HepG2 (cell line): ENCODE measurements around the gene PDS5B. TPM values are rescaled to one million over a fixed set of nuclear protein-coding genes. Genes with fewer than 3 reads are reported as not detected.
A peak's percentile ranks its signal among the peaks of the same experiment; 100 is the strongest.

Experiments
- CENPT ChIP-seq: sonication (generic); formaldehyde crosslinking; IDR thresholded peaks from 2 replicates; pipeline ENCODE4 v1.8.0; 2022; ENCODE audit warnings: low read depth, mild to moderate bottlenecking, moderate library complexity, missing genetic modification reagents
- DNMT3B ChIP-seq: conservative IDR thresholded peaks from 2 replicates; pipeline ENCODE4 v1.6.1; 2016; ENCODE audit warnings: missing biosample characterization, control low read depth
- ETV6 ChIP-seq: sonication (generic); formaldehyde crosslinking; conservative IDR thresholded peaks from 2 replicates; pipeline ENCODE4 v1.4.0; 2020; ENCODE audit warnings: missing genetic modification reagents
- LCORL ChIP-seq, 2 experiments: fragments of 450-650 bp in 1 of 2; sonication (generic) in 1 of 2; formaldehyde crosslinking in 1 of 2; IDR thresholded peaks; 2 replicates each; pipeline versions ENCODE4 v1.5.0 to v1.6.1; 2017 to 2020; ENCODE audit warnings: antibody characterized with exemption in 1 of 2, missing genetic modification reagents in 1 of 2
- MEF2D ChIP-seq: sonication (generic); formaldehyde crosslinking; IDR thresholded peaks from 2 replicates; pipeline ENCODE4 v1.5.1; 2020; ENCODE audit warnings: mild to moderate bottlenecking, missing genetic modification reagents
- NPAS2 ChIP-seq: sonication (generic); formaldehyde crosslinking; IDR thresholded peaks from 2 replicates; pipeline ENCODE4 v1.8.0; 2022; ENCODE audit warnings: mild to moderate bottlenecking, missing genetic modification reagents, borderline replicate concordance
- NR2F2 ChIP-seq: IDR thresholded peaks from 2 replicates; pipeline ENCODE4 v1.6.1; 2012; ENCODE audit warnings: low read depth, inconsistent platforms, borderline replicate concordance
- PAX8 ChIP-seq: sonication (generic); formaldehyde crosslinking; IDR thresholded peaks from 2 replicates; pipeline ENCODE4 v1.8.0; 2022; ENCODE audit warnings: mild to moderate bottlenecking, missing genetic modification reagents, borderline replicate concordance
- RARA ChIP-seq: IDR thresholded peaks from 2 replicates; pipeline ENCODE4 v1.6.1; 2016; ENCODE audit warnings: missing genetic modification reagents, missing compliant biosample characterization
- SAP130 ChIP-seq: IDR thresholded peaks from 2 replicates; pipeline ENCODE4 v1.6.1; 2016; ENCODE audit warnings: low read depth
- SIN3A ChIP-seq: IDR thresholded peaks from 2 replicates; pipeline ENCODE4 v1.6.1; 2011; ENCODE audit warnings: low read depth, mild to moderate bottlenecking, control low read depth, low read length, borderline replicate concordance
- TOE1 ChIP-seq: sonication (generic); formaldehyde crosslinking; IDR thresholded peaks from 2 replicates; pipeline ENCODE4 v1.4.0; 2020; ENCODE audit warnings: mild to moderate bottlenecking, missing genetic modification reagents
- U2AF1 ChIP-seq: fragments of 200-400 bp; formaldehyde crosslinking; optimal IDR thresholded peaks from 2 replicates; pipeline ENCODE3; 2017; ENCODE audit warnings: mild to moderate bottlenecking, low read depth, low read length
- ZNF143 ChIP-seq: sonication (generic); formaldehyde crosslinking; IDR thresholded peaks from 2 replicates; pipeline ENCODE4 v1.4.0; 2020; ENCODE audit warnings: missing genetic modification reagents
- ZNF263 ChIP-seq: sonication (generic); formaldehyde crosslinking; IDR thresholded peaks from 2 replicates; pipeline ENCODE4 v1.4.0; 2020; ENCODE audit warnings: missing genetic modification reagents
- ZNF33A ChIP-seq: sonication (generic); formaldehyde crosslinking; IDR thresholded peaks from 2 replicates; pipeline ENCODE4 v1.5.1; 2020; ENCODE audit warnings: missing genetic modification reagents, mild to moderate bottlenecking, moderate library complexity, borderline replicate concordance
- ZNF552 ChIP-seq: sonication (generic); formaldehyde crosslinking; IDR thresholded peaks from 2 replicates; pipeline ENCODE4 v1.9.0; 2022; ENCODE audit warnings: missing genetic modification reagents, mild to moderate bottlenecking, borderline replicate concordance
- ZNF776 ChIP-seq: sonication (generic); formaldehyde crosslinking; IDR thresholded peaks from 2 replicates; pipeline ENCODE4 v1.4.0; 2020; ENCODE audit warnings: mild to moderate bottlenecking, missing genetic modification reagents
- polyA plus RNA-seq, 8 experiments: library from polyadenylated mRNA; depleted of rRNA in 3 of 8; stranded (reverse) in 7 of 8; unstranded in 1 of 8; fragments of >200 nt; fragmentation: Illumina TruSeq in 4 of 8; extraction: Trizol in 4 of 8; gene quantifications; 2 replicates each; pipeline versions ENCODE4 v1.2.1 to v1.2.3, GENCODE V29; 2011 to 2016; ENCODE audit warnings: low read depth in 4 of 8, missing spikeins in 1 of 8, mixed read lengths in 1 of 8; ENCODE audit not compliant: insufficient read depth in 1 of 8
- total RNA-seq, 5 experiments: library from RNA; depleted of rRNA; stranded (reverse); fragments of >200 nt; fragmentation: Illumina TruSeq; extraction: Trizol; gene quantifications; 2 replicates each; pipeline ENCODE4 v1.2.3, GENCODE V29; 2016; ENCODE audit warnings: low read depth in 1 of 5
- TF ChIP-seq, protein P1 (sequence below): IDR thresholded peaks from 2 replicates; pipeline ENCODE4 v1.6.1; 2016; ENCODE audit warnings: low read depth, control low read depth
- TF ChIP-seq, protein P2 (sequence below): sonication (generic); formaldehyde crosslinking; IDR thresholded peaks from 2 replicates; pipeline ENCODE4 v1.5.1; 2020; ENCODE audit warnings: mild to moderate bottlenecking, missing genetic modification reagents, borderline replicate concordance
- TF ChIP-seq, protein P3 (sequence below): sonication (generic); formaldehyde crosslinking; IDR thresholded peaks from 2 replicates; pipeline ENCODE4 v1.9.0; 2021; ENCODE audit warnings: missing genetic modification reagents, borderline replicate concordance
- TF ChIP-seq, protein P4 (sequence below): sonication (generic); formaldehyde crosslinking; IDR thresholded peaks from 2 replicates; pipeline ENCODE4 v1.4.0; 2020; ENCODE audit warnings: missing genetic modification reagents, mild to moderate bottlenecking, borderline replicate concordance

Gene PDS5B
- total and polyA plus RNA-seq, 2 of the 13 experiments (the other 11 are each of a cell fraction or from before 2014, with no cell fraction given): 5.8 to 24.6 TPM

GRCh38 chr13:32587011-32587810, 959 bp downstream of the PDS5B start (continued):
- TF ChIP-seq DNMT3B (no peak), ZNF776 (CRISPR knock-in tag) (no peak), PAX8 (CRISPR knock-in tag) (no peak), ETV6 (no peak), CENPT (CRISPR knock-in tag) (no peak), ZNF552 (no peak), NPAS2 (no peak), TOE1 (CRISPR knock-in tag) (no peak; the same call in 1 of the 2 replicates), NR2F2 (no peak), ZNF263 (CRISPR knock-in tag) (peak; percentile 96), LCORL (IDR thresholded peaks at IDR 0.05) (no peak), LCORL (CRISPR knock-in tag; IDR thresholded peaks at IDR 0.05) (0 out of 2 replicates have a peak, but pooled peaks have one; percentile 8), SIN3A (peak; percentile 9; the same call in 1 of the 2 replicates), SAP130 (CRISPR knock-in tag) (peak; percentile 50), U2AF1 (no peak), ZNF143 (CRISPR knock-in tag) (no peak), MEF2D (CRISPR knock-in tag) (no peak), RARA (CRISPR knock-in tag) (no peak), ZNF33A (CRISPR knock-in tag) (no peak)
- TF ChIP-seq, protein P1, sequence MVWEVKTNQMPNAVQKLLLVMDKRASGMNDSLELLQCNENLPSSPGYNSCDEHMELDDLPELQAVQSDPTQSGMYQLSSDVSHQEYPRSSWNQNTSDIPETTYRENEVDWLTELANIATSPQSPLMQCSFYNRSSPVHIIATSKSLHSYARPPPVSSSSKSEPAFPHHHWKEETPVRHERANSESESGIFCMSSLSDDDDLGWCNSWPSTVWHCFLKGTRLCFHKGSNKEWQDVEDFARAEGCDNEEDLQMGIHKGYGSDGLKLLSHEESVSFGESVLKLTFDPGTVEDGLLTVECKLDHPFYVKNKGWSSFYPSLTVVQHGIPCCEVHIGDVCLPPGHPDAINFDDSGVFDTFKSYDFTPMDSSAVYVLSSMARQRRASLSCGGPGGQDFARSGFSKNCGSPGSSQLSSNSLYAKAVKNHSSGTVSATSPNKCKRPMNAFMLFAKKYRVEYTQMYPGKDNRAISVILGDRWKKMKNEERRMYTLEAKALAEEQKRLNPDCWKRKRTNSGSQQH (CRISPR knock-in tag): no peak
- TF ChIP-seq, protein P2, sequence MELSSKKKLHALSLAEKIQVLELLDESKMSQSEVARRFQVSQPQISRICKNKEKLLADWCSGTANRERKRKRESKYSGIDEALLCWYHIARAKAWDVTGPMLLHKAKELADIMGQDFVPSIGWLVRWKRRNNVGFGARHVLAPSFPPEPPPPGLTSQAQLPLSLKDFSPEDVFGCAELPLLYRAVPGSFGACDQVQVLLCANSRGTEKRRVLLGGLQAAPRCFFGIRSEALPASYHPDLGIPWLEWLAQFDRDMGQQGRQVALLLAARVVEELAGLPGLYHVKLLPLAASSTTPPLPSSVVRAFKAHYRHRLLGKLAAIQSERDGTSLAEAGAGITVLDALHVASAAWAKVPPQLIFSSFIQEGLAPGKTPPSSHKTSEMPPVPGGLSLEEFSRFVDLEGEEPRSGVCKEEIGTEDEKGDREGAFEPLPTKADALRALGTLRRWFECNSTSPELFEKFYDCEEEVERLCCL (CRISPR knock-in tag): no peak
- TF ChIP-seq, protein P3, sequence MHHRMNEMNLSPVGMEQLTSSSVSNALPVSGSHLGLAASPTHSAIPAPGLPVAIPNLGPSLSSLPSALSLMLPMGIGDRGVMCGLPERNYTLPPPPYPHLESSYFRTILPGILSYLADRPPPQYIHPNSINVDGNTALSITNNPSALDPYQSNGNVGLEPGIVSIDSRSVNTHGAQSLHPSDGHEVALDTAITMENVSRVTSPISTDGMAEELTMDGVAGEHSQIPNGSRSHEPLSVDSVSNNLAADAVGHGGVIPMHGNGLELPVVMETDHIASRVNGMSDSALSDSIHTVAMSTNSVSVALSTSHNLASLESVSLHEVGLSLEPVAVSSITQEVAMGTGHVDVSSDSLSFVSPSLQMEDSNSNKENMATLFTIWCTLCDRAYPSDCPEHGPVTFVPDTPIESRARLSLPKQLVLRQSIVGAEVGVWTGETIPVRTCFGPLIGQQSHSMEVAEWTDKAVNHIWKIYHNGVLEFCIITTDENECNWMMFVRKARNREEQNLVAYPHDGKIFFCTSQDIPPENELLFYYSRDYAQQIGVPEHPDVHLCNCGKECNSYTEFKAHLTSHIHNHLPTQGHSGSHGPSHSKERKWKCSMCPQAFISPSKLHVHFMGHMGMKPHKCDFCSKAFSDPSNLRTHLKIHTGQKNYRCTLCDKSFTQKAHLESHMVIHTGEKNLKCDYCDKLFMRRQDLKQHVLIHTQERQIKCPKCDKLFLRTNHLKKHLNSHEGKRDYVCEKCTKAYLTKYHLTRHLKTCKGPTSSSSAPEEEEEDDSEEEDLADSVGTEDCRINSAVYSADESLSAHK (CRISPR knock-in tag): no peak
- TF ChIP-seq, protein P4, sequence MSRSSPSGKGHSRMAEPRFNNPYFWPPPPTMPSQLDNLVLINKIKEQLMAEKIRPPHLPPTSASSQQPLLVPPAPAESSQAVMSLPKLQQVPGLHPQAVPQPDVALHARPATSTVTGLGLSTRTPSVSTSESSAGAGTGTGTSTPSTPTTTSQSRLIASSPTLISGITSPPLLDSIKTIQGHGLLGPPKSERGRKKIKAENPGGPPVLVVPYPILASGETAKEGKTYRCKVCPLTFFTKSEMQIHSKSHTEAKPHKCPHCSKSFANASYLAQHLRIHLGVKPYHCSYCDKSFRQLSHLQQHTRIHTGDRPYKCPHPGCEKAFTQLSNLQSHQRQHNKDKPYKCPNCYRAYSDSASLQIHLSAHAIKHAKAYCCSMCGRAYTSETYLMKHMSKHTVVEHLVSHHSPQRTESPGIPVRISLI (CRISPR knock-in tag): no peak
